K562 (cell line): Measurements from ENCODE around the gene IRAK3. TPM values are rescaled to one million over a fixed set of nuclear protein-coding genes. Genes with fewer than 3 reads are reported as not detected.

Experiments
- BMI1 ChIP-seq: fragments of 150-350 bp; IDR thresholded peaks from 2 replicates; pipeline ENCODE4 v1.6.1; 2014; ENCODE audit warnings: low read length
- CC2D1A ChIP-seq: fragments of 450-650 bp; IDR thresholded peaks from 2 replicates; pipeline ENCODE4 v1.6.1; 2017; ENCODE audit warnings: mild to moderate bottlenecking
- ELF2 ChIP-seq: fragments of 250-450 bp; sonication (Bioruptor Pico); IDR thresholded peaks from 2 replicates; pipeline ENCODE4 v1.5.0; 2021; ENCODE audit warnings: mild to moderate bottlenecking
- HDAC3 ChIP-seq: fragments of 450-650 bp; IDR thresholded peaks from 2 replicates; pipeline ENCODE4 v1.6.1; 2018; ENCODE audit warnings: borderline replicate concordance, mild to moderate bottlenecking, moderate library complexity; ENCODE audit not compliant: partially characterized antibody
- JUND ChIP-seq, 2 experiments: IDR thresholded peaks; 2 replicates in 1 of 2; 3 replicates in 1 of 2; pipeline ENCODE4 v1.6.1; 2011; ENCODE audit warnings: borderline replicate concordance in 2 of 2, low read depth in 2 of 2, low read length in 2 of 2, improper control_type of control experiment in 1 of 2, missing biosample characterization in 1 of 2, missing genetic modification characterization in 1 of 2, missing genetic modification reagents in 1 of 2
- KLF1 ChIP-seq: fragments of 450-650 bp; IDR thresholded peaks from 2 replicates; pipeline ENCODE4 v1.6.1; 2016; ENCODE audit warnings: missing genetic modification characterization, missing compliant biosample characterization
- KLF13 ChIP-seq: fragments of 450-650 bp; IDR thresholded peaks from 2 replicates; pipeline ENCODE4 v1.6.1; 2016; ENCODE audit warnings: missing genetic modification characterization, low read depth, mild to moderate bottlenecking, missing compliant biosample characterization, moderate library complexity, borderline replicate concordance
- MTA3 ChIP-seq: fragments of 450-650 bp; formaldehyde crosslinking; IDR thresholded peaks from 2 replicates; pipeline ENCODE4 v1.6.1; 2017; ENCODE audit warnings: mild to moderate bottlenecking, borderline replicate concordance
- MYNN ChIP-seq, 2 experiments: sonication (generic); formaldehyde crosslinking in 1 of 2; IDR thresholded peaks; 2 replicates each; pipeline versions ENCODE4 v1.5.0 to v1.6.1; 2016 to 2020; ENCODE audit warnings: antibody characterized with exemption in 1 of 2, missing genetic modification reagents in 1 of 2
- NBN ChIP-seq: fragments of 450-650 bp; IDR thresholded peaks from 2 replicates; pipeline ENCODE4 v1.6.1; 2016; ENCODE audit warnings: low read depth, mild to moderate bottlenecking
- POLR3A ChIP-seq: IDR thresholded peaks from 2 replicates; pipeline ENCODE4 v1.6.1; 2011; ENCODE audit warnings: borderline replicate concordance, mild to moderate bottlenecking, moderate library complexity; ENCODE audit not compliant: insufficient read length, insufficient read depth; ENCODE audit errors: extremely low read depth
- PREB ChIP-seq: sonication (generic); formaldehyde crosslinking; IDR thresholded peaks from 2 replicates; pipeline ENCODE4 v1.8.1; 2023; ENCODE audit warnings: mild to moderate bottlenecking, missing genetic modification reagents
- RAD51 ChIP-seq: fragments of 450-650 bp; IDR thresholded peaks from 2 replicates; pipeline ENCODE4 v1.7.1; 2016; ENCODE audit warnings: low read depth, mild to moderate bottlenecking, borderline replicate concordance
- RB1 ChIP-seq: fragments of 450-650 bp; IDR thresholded peaks from 2 replicates; pipeline ENCODE4 v1.6.1; 2017; ENCODE audit warnings: low read depth, mild to moderate bottlenecking
- RBM22 ChIP-seq: fragments of 200-400 bp; formaldehyde crosslinking; IDR thresholded peaks from 2 replicates; pipeline ENCODE4 v1.6.1; 2018; ENCODE audit warnings: low read length, low read depth; ENCODE audit not compliant: poor library complexity, severe bottlenecking
- SIRT6 ChIP-seq: IDR thresholded peaks from one replicate; pipeline ENCODE4 v1.6.1; 2012; ENCODE audit warnings: low read depth, mild to moderate bottlenecking, control low read depth, inconsistent platforms, low read length, moderate library complexity
- XRCC3 ChIP-seq: fragments of 450-650 bp; IDR thresholded peaks from 2 replicates; pipeline ENCODE4 v1.6.1; 2017; ENCODE audit warnings: mild to moderate bottlenecking, moderate library complexity
- XRCC4 ChIP-seq: IDR thresholded peaks from one replicate; pipeline ENCODE4 v1.6.1; 2011; ENCODE audit not compliant: insufficient read depth, insufficient read length; ENCODE audit errors: extremely low read depth
- ZFP30 ChIP-seq: fragments of 250-450 bp; sonication (Bioruptor Pico); IDR thresholded peaks from 2 replicates; pipeline ENCODE4 v1.8.0; 2022; ENCODE audit warnings: moderate library complexity, mild to moderate bottlenecking, inconsistent platforms, borderline replicate concordance
- ZNF75A ChIP-seq: fragments of 450-650 bp; formaldehyde crosslinking; IDR thresholded peaks from 2 replicates; pipeline ENCODE4 v1.4.0; 2020; ENCODE audit warnings: mild to moderate bottlenecking
- ZNF766 ChIP-seq: fragments of 200-800 bp; sonication (Bioruptor generic); conservative IDR thresholded peaks from 2 replicates; pipeline ENCODE4 v1.6.1; 2016; ENCODE audit warnings: missing genetic modification characterization, missing compliant biosample characterization
- ZNF79 ChIP-seq: fragments of 250-450 bp; sonication (Bioruptor Pico); IDR thresholded peaks from 2 replicates; pipeline ENCODE4 v1.4.0; 2020; ENCODE audit warnings: low read depth, mild to moderate bottlenecking, moderate library complexity
- polyA plus RNA-seq, 8 experiments: library from polyadenylated mRNA; depleted of rRNA in 4 of 8; stranded (reverse) in 5 of 8; unstranded in 3 of 8; fragments of >200 nt; fragmentation: Nextera tagmentation in 2 of 8; fragmentation: Illumina TruSeq in 1 of 8; extraction: Ambion mirVana in 2 of 8; extraction: Trizol in 1 of 8; gene quantifications; 2 replicates each; pipeline versions ENCODE4 v1.2.1 to v1.2.3, GENCODE V29; 2011 to 2014; ENCODE audit warnings: inconsistent platforms in 1 of 8, missing spikeins in 1 of 8
- total RNA-seq, 7 experiments: library from RNA; depleted of rRNA in 6 of 7; stranded (reverse); fragments of >200 nt in 6 of 7; fragmentation: Illumina TruSeq in 2 of 7; extraction: Trizol in 2 of 7; gene quantifications; 2 replicates each; pipeline versions ENCODE4 v1.2.1 to v1.2.3, GENCODE V29; 2011 to 2021; ENCODE audit warnings: low replicate concordance in 1 of 7
- TF ChIP-seq, protein P1 (sequence below): fragments of 450-650 bp; formaldehyde crosslinking; IDR thresholded peaks from 2 replicates; pipeline ENCODE4 v1.4.0; 2022; ENCODE audit warnings: mild to moderate bottlenecking, moderate library complexity
- TF ChIP-seq, protein P2 (sequence below): fragments of 250-450 bp; sonication (Bioruptor Pico); IDR thresholded peaks from 2 replicates; pipeline ENCODE4 v1.5.0; 2021; ENCODE audit warnings: mild to moderate bottlenecking, moderate library complexity

IRAK3 gene
- total and polyA plus RNA-seq, 9 of the 15 experiments (the other 6 are each of a cell fraction or from before 2014, with no cell fraction given) = 0.06 to 0.09 (median 0.07) TPM; not detected in 6

DNA sequence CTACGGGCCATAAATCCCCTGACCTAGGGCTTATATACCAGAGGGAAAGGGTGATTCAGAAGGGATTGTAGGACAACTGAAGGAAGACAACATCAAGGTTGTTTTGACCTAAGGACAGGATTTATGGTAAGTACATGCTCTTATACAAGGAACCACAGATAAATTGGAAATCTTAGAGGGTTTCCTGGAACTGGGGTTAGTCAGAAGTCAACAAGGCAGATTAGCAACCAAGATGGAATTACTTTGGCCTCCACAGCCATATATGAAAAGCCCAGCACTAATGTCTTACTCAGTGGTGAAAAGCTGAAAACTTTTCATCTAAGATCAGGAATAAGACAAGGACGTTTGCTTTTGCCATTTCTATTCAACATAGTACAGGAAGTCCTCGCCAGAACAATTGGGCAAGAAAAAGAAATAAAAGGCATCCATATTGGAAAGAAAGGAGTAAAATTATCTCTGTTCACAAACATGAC, 24.6 kb upstream of the IRAK3 start (continued):
- TF ChIP-seq MYNN (IDR thresholded peaks at IDR 0.05) (no peak), MYNN (CRISPR knock-in tag; IDR thresholded peaks at IDR 0.05) (no peak), KLF13 (tag) (no peak), RBM22 (no peak), PREB (CRISPR knock-in tag) (no peak), JUND (IDR thresholded peaks at IDR 0.05; ENCODE audit: borderline replicate concordance, low read depth, low read length) (peak; percentile 74), JUND (tag; IDR thresholded peaks at IDR 0.05; ENCODE audit: borderline replicate concordance, low read depth, low read length) (peak; percentile 66; the same call in 1 of the 3 replicates), RAD51 (no peak), ELF2 (no peak), BMI1 (no peak), NBN (peak; percentile 59; the same call in 1 of the 2 replicates), XRCC4 (no peak), POLR3A (no peak), ZNF766 (CRISPR knock-in tag) (peak; percentile 97), CC2D1A (no peak), ZNF79 (CRISPR knock-in tag) (peak; percentile 78; the same call in 1 of the 2 replicates), ZNF75A (no peak), ZFP30 (CRISPR knock-in tag) (no peak), MTA3 (no peak), SIRT6 (no peak), HDAC3 (peak; percentile 55), KLF1 (tag) (no peak), XRCC3 (no peak), RB1 (no peak)
- TF ChIP-seq, protein P1, sequence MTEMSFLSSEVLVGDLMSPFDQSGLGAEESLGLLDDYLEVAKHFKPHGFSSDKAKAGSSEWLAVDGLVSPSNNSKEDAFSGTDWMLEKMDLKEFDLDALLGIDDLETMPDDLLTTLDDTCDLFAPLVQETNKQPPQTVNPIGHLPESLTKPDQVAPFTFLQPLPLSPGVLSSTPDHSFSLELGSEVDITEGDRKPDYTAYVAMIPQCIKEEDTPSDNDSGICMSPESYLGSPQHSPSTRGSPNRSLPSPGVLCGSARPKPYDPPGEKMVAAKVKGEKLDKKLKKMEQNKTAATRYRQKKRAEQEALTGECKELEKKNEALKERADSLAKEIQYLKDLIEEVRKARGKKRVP (CRISPR knock-in tag) = peak; percentile 43; the same call in 1 of the 2 replicates
- TF ChIP-seq, protein P2, sequence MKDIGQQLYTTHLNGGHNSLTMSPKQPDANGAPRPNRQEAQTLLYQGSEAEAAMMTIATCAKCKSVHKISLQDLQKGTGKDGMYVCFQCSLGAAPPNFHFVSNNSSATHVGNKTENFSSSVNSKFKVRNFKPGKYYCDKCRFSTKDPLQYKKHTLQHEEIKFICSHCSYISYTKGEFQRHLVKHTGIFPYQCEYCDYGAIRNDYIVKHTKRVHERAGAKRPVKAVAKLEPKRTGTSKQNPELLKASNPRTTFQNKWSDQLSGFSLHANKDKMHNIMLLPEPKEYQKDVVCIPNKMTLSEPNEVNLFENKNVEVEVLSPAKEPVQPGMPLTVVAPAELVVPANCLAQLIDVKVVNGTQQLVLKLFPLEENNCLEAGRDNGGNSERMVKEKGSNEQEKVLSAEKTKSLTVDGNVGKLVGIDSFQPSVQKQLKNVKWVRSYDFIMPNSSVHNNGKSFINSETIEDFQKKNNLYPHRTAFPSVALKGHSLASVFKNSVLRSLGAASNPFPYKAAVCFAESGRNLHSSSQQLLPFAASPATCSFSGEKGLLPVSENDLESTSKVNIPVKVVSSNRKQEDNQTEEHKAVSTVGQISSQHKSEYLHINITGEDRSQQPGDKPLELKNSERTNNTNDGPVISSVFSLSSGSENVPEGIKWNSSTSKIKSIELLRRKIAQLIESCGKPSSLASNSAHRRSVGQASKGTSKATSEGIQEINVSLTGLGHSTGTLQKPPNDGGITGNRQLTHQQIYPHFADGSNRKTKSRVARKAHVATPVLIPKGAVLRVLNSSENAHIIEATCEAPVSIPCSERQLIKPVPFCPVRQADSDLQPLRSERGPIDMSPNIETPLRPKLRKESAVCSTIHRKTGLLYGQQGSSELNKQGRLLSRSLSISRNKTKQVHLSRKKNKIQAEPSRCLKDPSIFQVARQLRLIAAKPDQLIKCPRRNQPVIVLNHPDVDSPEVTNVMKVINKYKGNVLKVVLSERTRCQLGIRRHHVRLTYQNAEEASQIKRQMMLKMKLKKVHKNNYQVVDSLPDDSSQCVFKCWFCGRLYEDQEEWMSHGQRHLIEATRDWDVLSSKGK = no peak
